Cardiac septum (tissue), 1 donor: ENCODE measurements around the gene SPEF2. TPM values are rescaled to one million over a fixed set of nuclear protein-coding genes. Genes with fewer than 3 reads are reported as not detected.

Experiments
- DNase-seq: peaks from one replicate; pipeline ENCODE4 v3.0.0-alpha.2; 2020; ENCODE audit warnings: low spot score
- intact Hi-C: fragments of 100-400 bp; cut with DNase I; formaldehyde crosslinking; loops from one replicate; pipeline ENCODE4 v1.14.0; 2022
- total RNA-seq: library from RNA; stranded (reverse); fragmentation: NEBNext Ultra II Directional; extraction: Animal tissue kit (Norgen Biotek cat#: 25700); gene quantifications from one replicate; pipeline ENCODE4 v1.2.1, GENCODE V29; 2021
- donor health status: DM: no; HTN: no; CAD: no.

The SPEF2 gene
- total RNA-seq, 1 donor from 2014 or later, result 2.2 TPM

GRCh38 chr5:35694481-35694880 is 76.8 kb downstream of the SPEF2 start:
- no peak for DNase-seq
- intact Hi-C loops, result no loop called here

- intact Hi-C loops, result no loop called here
These were observed 80.6 kb downstream of the SPEF2 start for GRCh38 chr5:35698047-35698808.

GRCh38 chr5:35707659-35708058 is 90.0 kb downstream of the SPEF2 start:
- intact Hi-C loops, result no loop called here
- no peak for DNase-seq

More at GRCh38 chr5:35698047-35698808, 80.6 kb downstream of the SPEF2 start:
- no peak for DNase-seq

GRCh38 chr5:35709688-35710087 is 92.0 kb downstream of the SPEF2 start:
- intact Hi-C loops, result no loop called here
- DNase-seq, result no peak

GRCh38 chr5:35717718-35718117 is 100.1 kb downstream of the SPEF2 start:
- DNase-seq, result no peak
- intact Hi-C loops, result no loop called here

- intact Hi-C loops, result no loop called here
- DNase-seq, result no peak
These were observed 118.1 kb downstream of the SPEF2 start for GRCh38 chr5:35735718-35736117.

- no peak for DNase-seq
- intact Hi-C loops, result no loop called here
These were observed 118.6 kb downstream of the SPEF2 start for GRCh38 chr5:35736280-35736679.

GRCh38 chr5:35741126-35741716 is 123.6 kb downstream of the SPEF2 start:
- DNase-seq, result no peak
- intact Hi-C loops, result no loop called here

- no peak for DNase-seq
- intact Hi-C loops, result no loop called here
These were observed 124.3 kb downstream of the SPEF2 start for GRCh38 chr5:35741971-35742370.

GRCh38 chr5:35743644-35744043 is 126.0 kb downstream of the SPEF2 start:
- DNase-seq, result no peak
- intact Hi-C loops, result no loop called here

GRCh38 chr5:35745193-35745592 is 127.5 kb downstream of the SPEF2 start:
- intact Hi-C loops, result no loop called here

GRCh38 chr5:35745660-35746059 is 128.0 kb downstream of the SPEF2 start:
- intact Hi-C loops, result no loop called here
- DNase-seq, result no peak

More at GRCh38 chr5:35745193-35745592, 127.5 kb downstream of the SPEF2 start:
- no peak for DNase-seq

- intact Hi-C loops, result no loop called here
- DNase-seq, result no peak
These were observed 134.3 kb downstream of the SPEF2 start for GRCh38 chr5:35752012-35752411.

- intact Hi-C loops, result no loop called here
- DNase-seq, result no peak
These were observed 135.8 kb downstream of the SPEF2 start for GRCh38 chr5:35753500-35753899.

GRCh38 chr5:35754481-35754880 is 136.8 kb downstream of the SPEF2 start:
- DNase-seq, result no peak
- intact Hi-C loops, result no loop called here

- intact Hi-C loops, result no loop called here
- DNase-seq, result no peak
These were observed 138.3 kb downstream of the SPEF2 start for GRCh38 chr5:35755966-35756365.

GRCh38 chr5:35758151-35758724 is 140.6 kb downstream of the SPEF2 start:
- DNase-seq, result no peak
- intact Hi-C loops, result no loop called here

GRCh38 chr5:35761541-35761940 is 143.9 kb downstream of the SPEF2 start:
- DNase-seq, result no peak
- intact Hi-C loops, result no loop called here

GRCh38 chr5:35762368-35762767 is 144.7 kb downstream of the SPEF2 start:
- no peak for DNase-seq
- intact Hi-C loops, result no loop called here

GRCh38 chr5:35765921-35766320 is 148.3 kb downstream of the SPEF2 start:
- DNase-seq, result no peak
- intact Hi-C loops, result no loop called here

GRCh38 chr5:35771300-35771699 is 153.6 kb downstream of the SPEF2 start:
- intact Hi-C loops, result no loop called here
- no peak for DNase-seq
